GM13976 (cell line): ENCODE data around the gene CLIP1.
"Not testable (repeated sequence)": the region's sequence is repeated elsewhere in the genome, so short reads cannot be mapped to it uniquely, and the experiment has no call there.

Experiments used
- DNase-seq: peaks from one replicate; pipeline ENCODE4 v3.0.0; 2012; ENCODE audit warnings: low spot score
- in situ Hi-C: fragments of 300-500 bp; cut with MboI; formaldehyde crosslinking; loops from one replicate; pipeline ENCODE4 v1.12.0; 2022; ENCODE audit warnings: low sequenced_read_pairs, mixed read lengths, inconsistent platforms; ENCODE audit not compliant: unreplicated experiment
- TF ChIP-seq, protein P1 (sequence below): IDR thresholded peaks from 2 replicates; pipeline ENCODE4 v1.5.1; 2012; ENCODE audit warnings: borderline replicate concordance, mild to moderate bottlenecking; ENCODE audit not compliant: insufficient read depth; ENCODE audit errors: extremely low read depth, missing control alignments, control extremely low read depth

The CLIP1 gene

DNA sequence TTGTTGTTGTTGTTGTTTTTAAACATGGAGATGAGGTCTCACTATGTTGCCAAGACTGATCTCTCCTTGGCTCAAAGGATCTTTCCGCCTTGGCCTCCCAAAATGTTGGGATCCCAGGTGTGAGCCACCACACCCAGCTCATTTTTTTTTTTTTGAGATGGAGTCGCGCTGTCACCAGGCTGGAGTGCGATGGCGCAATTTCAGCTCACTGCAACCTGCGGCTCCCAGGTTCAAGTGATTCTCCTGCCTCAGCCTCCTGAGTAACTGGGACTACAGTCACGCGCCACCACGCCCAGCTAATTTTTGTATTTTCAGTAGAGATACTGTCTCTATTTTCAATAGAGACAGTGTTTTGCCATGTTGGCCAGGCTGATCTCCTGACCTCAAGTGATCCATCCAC is 4.9 kb upstream of the CLIP1 start:
- in situ Hi-C loops: no loop called here
- no peak for DNase-seq

DNA sequence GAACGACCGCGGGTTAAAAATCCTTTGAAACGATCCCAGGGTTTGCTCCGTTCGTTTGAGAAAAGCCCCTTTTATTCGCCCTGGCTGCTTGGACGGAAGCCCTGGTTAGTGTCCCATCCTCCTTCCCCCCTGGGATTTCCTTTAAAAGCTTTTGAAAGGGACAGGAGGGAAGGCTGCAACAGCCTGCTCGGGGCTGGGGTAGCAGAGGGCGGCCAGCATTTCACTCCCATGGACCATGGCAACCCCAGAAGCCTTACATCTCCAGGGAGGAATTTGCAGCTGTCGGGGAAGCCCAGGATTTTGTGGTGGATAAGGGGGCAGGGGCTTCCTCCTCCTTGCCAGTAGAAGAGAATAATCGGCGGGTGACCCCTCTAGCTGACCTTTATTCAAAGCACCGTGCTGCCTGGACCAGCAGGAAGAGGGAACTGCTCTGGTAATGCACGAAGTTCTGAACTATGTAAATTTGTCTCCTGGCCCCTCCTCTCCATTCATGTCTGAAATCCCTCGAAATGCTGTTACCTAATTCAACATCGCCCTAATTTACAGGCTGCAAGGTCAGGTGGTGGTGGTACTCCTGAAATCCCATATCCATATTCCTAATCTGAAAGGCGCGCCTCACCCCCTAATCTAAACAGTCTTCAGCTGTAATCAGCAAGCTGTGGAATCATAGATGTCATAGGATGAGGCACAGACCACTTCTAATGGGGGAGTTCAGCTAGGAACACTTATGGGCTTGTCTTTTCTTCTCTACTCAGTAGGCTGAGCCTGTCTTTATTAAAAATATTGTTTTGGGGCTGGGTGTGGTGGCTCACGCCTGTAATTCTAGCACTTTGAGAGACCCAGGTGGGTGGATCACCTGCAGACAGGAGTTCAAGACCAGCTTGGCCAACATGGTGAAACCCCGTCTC is 1.0 kb upstream of the CLIP1 start:
- DNase-seq: no peak
- TF ChIP-seq, protein P1, sequence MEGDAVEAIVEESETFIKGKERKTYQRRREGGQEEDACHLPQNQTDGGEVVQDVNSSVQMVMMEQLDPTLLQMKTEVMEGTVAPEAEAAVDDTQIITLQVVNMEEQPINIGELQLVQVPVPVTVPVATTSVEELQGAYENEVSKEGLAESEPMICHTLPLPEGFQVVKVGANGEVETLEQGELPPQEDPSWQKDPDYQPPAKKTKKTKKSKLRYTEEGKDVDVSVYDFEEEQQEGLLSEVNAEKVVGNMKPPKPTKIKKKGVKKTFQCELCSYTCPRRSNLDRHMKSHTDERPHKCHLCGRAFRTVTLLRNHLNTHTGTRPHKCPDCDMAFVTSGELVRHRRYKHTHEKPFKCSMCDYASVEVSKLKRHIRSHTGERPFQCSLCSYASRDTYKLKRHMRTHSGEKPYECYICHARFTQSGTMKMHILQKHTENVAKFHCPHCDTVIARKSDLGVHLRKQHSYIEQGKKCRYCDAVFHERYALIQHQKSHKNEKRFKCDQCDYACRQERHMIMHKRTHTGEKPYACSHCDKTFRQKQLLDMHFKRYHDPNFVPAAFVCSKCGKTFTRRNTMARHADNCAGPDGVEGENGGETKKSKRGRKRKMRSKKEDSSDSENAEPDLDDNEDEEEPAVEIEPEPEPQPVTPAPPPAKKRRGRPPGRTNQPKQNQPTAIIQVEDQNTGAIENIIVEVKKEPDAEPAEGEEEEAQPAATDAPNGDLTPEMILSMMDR: no peak
- in situ Hi-C loops: no loop called here

More for the DNA sequence above, 4.9 kb upstream of the CLIP1 start:
- TF ChIP-seq, protein P1: no peak

DNA sequence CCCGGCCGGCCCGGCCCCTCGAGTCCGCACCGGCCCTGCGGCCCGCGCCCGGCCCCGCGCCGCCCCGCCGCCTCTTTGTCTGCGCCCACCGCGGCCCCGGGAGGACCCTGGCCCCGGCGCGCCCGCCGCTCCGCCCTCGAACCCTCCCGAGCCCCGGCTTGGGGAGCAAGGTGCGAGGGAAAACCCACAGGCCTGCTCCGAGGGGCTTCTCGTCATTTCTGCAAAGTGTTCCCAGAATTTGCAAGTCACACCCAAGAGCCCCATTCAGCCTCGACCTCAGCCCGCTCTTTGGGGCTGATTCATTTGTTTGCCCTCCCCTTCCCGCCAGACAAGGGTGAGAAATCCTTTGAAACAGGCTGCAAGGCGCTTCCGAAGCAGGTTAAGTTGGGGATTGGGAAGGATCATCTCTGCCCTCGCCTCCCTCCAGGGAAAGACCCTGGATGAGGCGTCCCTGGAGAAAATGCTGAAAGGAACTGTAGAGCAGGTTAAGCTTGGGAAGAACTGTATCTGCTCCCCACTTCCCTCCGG is 325 bp upstream of the CLIP1 start:
- in situ Hi-C loops: no loop called here
- TF ChIP-seq, protein P1: no peak
- no peak for DNase-seq

DNA sequence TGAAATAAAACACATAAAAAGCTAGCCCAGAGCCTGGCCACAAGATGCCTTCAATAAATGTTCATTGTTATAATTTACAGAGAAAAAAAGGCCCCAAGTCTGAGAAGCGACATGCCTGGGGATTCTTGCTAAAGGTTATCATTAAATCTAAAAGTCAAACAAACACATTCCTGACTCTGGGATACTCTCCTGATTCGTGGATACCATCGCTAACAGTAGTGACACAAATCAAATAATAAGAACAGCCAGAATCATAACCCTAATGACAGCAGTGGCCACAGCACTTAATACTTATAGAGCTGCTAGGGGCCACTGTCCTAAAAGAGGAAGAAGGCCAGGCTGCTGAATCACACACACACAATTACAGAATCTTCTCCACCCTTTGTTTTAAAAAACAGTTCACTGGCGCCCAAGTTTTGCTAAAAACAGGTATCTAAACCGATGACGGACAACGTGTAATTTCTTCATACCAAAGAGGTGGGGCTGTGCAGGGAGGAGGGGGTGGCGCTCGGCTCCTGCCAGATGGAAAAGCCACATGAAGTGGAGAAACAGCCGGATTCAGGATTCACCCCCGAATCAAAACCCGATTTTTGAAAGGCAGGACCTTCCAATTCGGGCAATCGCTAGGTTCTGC is 1.2 kb downstream of the CLIP1 start:
- in situ Hi-C loops: no loop called here
- TF ChIP-seq, protein P1: no peak
- DNase-seq: no peak

DNA sequence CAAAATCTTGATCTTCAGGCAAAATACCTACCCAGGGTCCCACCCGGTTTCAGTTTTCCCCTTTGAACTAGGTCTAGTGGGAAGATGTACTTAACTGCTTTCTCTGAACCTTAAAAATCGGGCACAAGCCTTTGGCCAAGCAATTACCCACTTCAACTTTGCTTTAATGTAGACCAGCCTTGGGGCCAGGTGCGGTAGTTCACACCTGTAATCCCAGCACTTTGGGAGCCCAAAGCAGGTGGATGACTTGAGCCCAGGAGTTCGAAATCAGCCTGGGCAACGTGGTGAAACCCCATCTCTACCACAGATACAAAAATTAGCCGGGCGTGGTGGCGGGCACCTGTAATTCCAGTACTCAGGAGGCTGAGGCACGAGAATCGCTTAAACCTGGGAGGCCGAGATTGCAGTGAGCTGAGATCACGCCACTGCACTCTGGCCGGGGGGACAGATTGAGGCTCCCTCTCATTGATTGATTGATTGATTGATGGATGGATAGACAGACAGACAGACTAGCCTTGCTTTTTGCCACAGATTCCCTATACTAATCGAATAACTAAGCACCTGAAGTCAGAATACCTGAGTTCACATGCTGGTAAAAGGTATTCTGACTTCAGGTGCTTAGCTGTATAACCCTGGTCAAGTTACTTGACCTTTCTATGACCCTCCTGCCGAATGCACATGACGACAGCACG is 1.9 kb downstream of the CLIP1 start:
- in situ Hi-C loops: no loop called here
- TF ChIP-seq, protein P1: no peak
- no peak for DNase-seq

DNA sequence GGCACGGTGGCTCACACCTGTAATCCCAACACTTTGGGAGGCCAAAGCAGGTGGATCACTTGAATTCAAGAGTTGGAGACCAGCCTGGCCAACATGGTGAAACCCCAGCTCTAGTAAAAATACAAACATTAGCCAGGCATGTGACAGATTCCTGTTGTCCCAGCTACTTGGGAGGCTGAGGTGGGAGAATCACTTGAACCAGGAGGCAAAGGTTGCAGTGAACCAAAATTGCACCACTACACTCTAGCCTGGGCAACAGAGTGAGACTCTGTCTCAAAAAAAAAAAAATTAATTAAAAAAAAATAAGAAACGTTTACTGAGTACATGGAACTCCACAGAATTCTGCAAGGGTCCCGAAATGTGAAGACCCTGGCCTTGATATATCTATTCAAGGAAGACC is 3.4 kb downstream of the CLIP1 start:
- in situ Hi-C loops, DNase-seq: not testable (repeated sequence)

DNA sequence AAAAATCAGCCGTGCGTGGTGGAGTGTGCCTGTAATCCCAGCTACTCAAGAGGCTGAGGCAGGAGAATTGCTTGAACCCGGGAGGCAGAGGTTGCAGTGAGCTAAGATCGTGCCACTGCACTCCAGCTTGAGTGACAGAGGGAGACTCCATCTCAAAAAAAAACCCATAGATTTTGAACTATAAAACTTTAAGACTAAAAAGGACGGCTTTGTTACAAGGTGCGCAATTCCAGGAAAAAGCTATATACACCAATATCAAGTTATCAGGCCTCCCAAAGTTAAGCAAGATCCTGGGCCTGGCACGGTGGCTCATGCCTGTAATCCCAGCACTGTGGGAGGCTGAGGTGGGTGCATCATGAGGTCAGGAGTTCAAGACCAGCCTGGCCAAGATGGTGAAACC is 6.8 kb downstream of the CLIP1 start:
- in situ Hi-C loops: not testable (repeated sequence)

More for the DNA sequence above, 6.8 kb downstream of the CLIP1 start:
- DNase-seq: not testable (repeated sequence)
